ENCODE data around the gene TECPR1. TPM values are rescaled to one million over a fixed set of nuclear protein-coding genes. Genes with fewer than 3 reads are reported as not detected.

The TECPR1 gene
- total and polyA plus RNA-seq, 2 donors (not counting 1 experiment from before 2014, with no cell fraction given) = 20.9 to 52.2 TPM

GRCh38 chr7:98203964-98204605 lies 47.9 kb downstream of the TECPR1 start:
- H3K4me3 ChIP-seq (ENCODE audit: control extremely low read depth in 1 of 5, extremely low read depth in 1 of 5, insufficient read depth in 1 of 5, low read depth in 2 of 5, low read length in 4 of 5) = no peak overlapping the region
- Mint-ChIP-seq H3K4me3 (peak overlapping the region; percentile 88), H3K27me3 (peaks cover 13% of the 10 kb centered on the region), H3K9me3 (ENCODE audit: insufficient read depth) (no peaks in the 10 kb centered on the region), H3K4me1 (peaks cover 51% of the 10 kb centered on the region), H3K27ac (no peak overlapping the region)
- H3K36me3 ChIP-seq (replicated peaks in 1 of 2; ENCODE audit: control extremely low read depth in 1 of 2, control insufficient read depth in 1 of 2, extremely low read depth in 1 of 2, insufficient read depth in 2 of 2, low read length in 1 of 2) = peaks cover 0 to 7% of the 10 kb centered on the region in 2 experiments
- DNase-seq (no peak), ATAC-seq (ENCODE audit: low read depth) (no peak)
- no peak overlapping the region for H3K9ac ChIP-seq (ENCODE audit: low read length)
- CTCF ChIA-PET = interaction anchor here (0.6 to 3.7 kb wide), 3 partner anchors 35 to 183 kb away, joined by 3 to 39 read pairs (median 7); no protein-coding TSS in a partner anchor
- peaks cover 36% of the 10 kb centered on the region for H4K20me1 ChIP-seq (ENCODE audit: control insufficient read depth, insufficient read depth, low read length, poor library complexity, severe bottlenecking)
- POLR2A ChIA-PET = no interaction called here
- H2AFZ ChIP-seq (ENCODE audit: insufficient read depth, low read depth, low read length, poor library complexity, severe bottlenecking) = no peak overlapping the region
- TF ChIP-seq EZH2 (IDR thresholded peaks at IDR 0.05; ENCODE audit: borderline replicate concordance, insufficient read depth, low read depth, low read length, poor library complexity, severe bottlenecking) = no peak
- no peak for TF ChIP-seq CTCF (IDR thresholded peaks at IDR 0.05)
- peaks cover 0 to 11% (median 0%) of the 10 kb centered on the region in 3 donors for H3K9me3 ChIP-seq (ENCODE audit: control extremely low read depth in 1 of 3, control insufficient read depth in 2 of 3, insufficient read depth in 1 of 3, low read length in 2 of 3)
- intact Hi-C loops (cut with micrococcal nuclease) = loop anchor here (1.0 to 2.0 kb wide), 2 partner anchors 35 to 47 kb away; no protein-coding TSS in a partner anchor
- no peaks in the 10 kb centered on the region for H3K79me2 ChIP-seq (ENCODE audit: control insufficient read depth, insufficient read depth, low read length)
- peaks cover 44 to 52% of the 10 kb centered on the region in 2 donors for H3K4me1 ChIP-seq (ENCODE audit: control insufficient read depth in 2 of 2, insufficient read depth in 2 of 2, low read length in 2 of 2)
- no peak overlapping the region for H3K27ac ChIP-seq (ENCODE audit: low read length in 2 of 2)
- peaks cover 0 to 8% (median 4%) of the 10 kb centered on the region in 4 experiments for H3K27me3 ChIP-seq (replicated peaks in 1 of 4; ENCODE audit: control extremely low read depth in 1 of 4, control insufficient read depth in 3 of 4, insufficient read depth in 4 of 4, low read length in 3 of 4)
- 100% methylated on average over 10 of the region's 18 CpGs for WGBS (ENCODE audit: insufficient coverage)
- H3K4me2 ChIP-seq (replicated peaks; ENCODE audit: low read depth, low read length, poor library complexity, severe bottlenecking) = peak overlapping the region; percentile 78

Data from B cell (primary cell).